ENCODE measurements around the gene FAHD1.

The FAHD1 gene

GRCh38 chr16:1826691-1827573, at the start of gene FAHD1, which contains the start of gene HAGH:
FAHD1 (plus strand) TSS chr16:1827206; CDS start chr16:1827239, 33 bp downstream.
HAGH (minus strand) TSS chr16:1826825; CDS start chr16:1826787, 38 bp downstream.
- DNase-seq: peak; percentile 78

DNA sequence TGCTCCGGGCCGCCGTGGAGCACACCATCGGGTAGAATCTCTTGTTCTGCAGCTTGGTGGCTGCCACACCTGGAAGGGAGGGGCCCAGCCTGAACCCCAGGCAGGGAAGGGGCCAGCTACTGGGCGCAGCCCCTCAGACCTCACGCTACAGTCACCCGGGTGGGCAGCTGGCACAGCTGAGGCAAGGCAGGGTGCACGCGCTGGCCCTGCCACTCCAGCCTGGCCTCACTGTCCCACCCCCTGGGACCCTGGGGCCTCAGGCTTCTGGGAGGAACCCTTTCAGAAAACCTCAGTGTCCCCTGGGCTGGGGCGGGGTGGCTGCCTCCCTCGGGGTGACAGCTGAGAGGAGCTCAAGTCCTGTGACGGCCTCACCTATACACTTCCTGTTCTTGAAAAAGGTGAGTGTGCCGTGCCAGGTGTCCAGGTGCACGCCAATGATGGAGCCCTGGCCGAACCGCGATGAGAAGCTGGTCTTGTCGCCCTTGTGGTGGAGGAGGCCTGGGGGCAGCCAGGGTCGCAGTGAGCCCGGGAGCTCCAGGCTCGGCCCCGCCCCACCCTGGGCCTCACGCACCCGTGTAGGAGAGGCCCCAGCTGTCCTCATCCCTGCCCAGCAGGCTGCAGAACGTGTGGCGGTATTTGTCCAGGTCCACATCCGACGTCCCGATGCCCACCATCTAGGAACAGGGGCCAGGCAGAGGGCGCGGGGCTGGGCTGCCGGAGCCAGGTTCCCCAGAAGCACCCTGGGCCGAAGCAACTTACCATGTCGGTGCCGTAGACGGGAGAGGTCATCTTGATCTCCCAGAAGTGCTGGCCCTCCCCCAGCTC, 49.4 kb upstream of the FAHD1 start:
- no peak for DNase-seq

DNA sequence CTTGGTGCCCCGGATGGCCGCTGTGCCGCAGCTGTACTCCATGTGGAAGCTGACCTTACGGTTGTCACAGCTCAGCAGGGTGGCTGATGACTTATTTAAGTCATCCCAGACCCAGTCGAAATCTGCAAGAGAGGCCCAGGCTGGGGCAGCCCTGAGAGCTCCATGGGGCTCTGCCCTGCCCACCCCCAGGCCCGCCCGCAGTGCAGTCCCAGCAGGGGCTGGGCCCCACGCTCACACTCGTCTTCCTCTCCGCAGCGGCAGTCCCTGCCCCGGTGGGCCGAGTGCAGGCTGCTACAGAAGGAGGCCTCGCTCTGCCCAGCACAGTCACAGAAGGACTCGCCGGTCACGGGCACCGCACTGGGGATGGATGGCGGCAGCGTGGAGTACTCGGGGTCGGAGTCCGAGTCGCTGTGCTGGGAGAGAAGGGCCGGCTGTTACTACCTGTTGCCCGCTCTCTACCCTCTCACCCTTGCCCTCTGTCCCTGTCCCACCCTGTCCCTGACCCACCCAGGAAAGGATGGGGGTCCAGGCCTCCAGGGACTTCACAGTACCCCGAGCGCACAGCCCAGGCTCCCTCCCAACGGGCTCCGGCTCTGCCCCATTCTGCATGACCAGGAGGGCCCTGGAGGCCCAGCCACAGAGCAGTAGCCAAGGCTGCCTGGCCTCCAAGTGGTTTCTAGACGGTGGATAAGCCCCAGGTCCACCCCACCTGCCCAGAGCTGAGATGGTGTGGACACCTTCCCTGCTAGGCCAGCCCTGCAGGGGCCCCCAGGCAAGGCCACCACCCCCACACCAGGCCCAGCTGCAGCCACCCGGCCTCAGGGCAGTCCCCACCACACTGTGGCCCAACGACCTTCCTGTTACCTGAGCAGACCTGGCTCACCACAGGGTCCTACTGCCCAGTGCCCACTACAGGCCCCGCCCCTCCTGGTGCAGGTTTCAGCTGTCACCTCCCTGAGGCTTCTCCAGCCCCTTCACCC, 48.5 kb upstream of the FAHD1 start:
- DNase-seq: no peak

DNA sequence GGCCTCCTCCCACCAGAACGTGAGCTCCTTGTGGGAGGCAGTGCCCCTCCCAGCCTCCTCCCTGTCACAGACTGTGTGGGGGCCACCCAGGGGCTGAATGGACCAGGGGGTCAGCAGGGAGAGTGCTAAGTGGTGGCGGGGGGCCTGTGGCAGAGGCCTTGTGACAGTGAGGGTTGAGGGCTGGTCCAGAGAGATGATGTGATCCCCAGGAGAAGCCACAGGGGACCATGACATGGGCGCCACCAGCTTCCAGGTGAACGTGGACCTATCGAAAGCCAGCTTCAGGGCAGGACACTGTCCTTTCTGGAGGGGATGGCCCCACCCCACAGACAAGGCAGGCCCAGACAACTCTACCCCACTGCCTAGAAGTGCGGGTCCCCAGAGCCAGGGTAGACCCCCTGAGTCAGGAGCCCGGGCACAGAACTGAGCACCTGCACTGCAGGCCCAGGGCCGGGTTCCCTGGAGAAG, 47.7 kb upstream of the FAHD1 start:
- DNase-seq: no peak

DNA sequence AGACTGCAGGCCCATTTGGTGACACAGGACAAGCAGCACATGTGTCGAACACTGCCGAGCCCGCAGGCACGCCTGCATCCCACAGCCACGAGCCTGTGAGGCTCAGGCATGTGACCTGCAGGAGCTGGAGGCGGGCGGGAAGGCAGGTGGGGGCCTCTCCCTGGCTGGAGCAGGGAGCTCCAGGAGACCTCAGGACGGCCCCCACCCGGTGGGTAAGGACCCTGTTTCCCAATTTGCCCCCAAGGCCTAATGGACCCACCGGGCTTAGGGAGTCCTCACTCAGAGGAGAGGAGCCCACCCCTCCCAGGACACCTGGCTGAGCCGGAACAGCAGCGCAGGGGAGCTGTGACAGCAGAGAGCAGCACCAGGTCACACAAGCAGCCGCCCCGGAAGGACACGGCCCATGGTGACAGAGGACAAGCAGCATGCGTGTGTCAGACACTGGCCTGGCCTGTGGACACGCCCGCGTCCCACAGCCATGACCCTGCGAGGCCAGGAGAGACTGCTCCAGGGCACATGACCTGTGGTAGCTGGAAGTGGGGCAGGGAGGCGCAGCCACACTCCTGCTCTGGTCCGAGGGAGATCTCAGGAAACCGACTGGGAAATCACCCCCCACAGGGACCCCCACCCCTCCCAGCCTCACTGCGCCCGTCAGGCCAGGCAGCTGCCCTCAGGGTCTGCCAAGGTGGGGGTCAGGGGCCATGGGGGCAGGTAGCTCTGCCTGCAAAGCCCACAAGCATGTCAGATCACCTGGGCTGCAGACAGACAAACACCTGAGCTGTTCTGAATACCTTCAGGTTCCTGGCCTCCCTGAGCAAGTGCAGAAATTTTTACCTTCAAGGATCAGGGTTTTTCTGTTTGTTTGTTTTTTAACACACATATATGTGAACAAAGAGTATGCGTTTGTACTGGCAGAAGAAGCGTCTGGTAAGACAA, 47.0 kb upstream of the FAHD1 start:
- DNase-seq: no peak

GRCh38 chr16:1780677-1781072, 46.3 kb upstream of the FAHD1 start:
- DNase-seq: no peak

DNA sequence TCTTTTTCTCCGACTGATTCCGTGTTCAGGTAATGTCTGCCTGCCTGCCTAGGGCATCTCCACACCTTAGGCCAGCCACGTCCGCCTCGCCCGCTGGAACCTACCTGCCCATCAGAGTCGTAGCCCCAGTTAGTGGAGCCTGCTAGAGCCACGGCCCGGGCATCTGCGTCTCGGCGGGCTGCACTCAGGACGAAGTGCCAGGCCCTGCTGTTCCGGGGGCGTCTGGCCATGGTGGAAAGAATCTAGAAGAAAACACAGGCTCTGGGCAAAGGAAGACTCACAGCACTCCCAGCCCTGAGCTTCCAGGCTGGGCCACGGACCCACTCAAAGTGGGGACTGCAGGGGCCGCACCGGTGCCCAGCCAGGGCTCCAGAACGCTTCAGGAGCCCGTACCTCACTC, 45.8 kb upstream of the FAHD1 start:
- DNase-seq: no peak

DNA sequence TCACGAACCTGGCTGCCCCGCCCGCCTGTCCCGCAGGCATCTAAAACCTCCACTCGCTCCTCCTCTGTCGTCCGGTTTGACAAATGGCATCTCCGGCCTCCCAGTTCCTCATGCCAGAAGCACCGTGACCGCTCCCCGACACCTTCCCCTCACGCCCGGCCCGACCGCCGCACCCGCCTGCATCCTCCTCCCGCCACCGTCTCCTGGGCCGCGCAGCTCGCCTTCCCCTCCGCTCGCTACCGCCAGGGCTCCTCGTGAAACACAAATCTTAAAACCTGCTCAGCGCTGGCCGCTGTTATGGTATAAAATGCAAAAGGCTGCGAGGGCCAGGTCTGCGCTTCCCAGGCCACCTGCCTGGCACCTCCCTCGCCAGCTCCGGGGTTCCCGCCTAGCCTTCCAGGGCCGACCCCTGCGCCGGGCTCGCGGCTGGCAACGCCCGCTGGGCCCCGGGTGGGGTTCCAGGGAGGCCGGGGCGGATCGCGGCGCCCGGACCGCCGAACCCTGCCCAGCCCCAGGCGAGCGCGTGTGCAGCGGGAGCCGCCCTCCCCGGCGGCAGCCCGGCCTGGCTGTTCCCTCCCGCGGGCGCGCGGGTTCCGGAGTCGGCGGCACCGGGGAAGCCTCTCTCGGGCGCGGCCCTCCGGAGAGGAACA, 45.1 kb upstream of the FAHD1 start:
- no peak for DNase-seq

DNA sequence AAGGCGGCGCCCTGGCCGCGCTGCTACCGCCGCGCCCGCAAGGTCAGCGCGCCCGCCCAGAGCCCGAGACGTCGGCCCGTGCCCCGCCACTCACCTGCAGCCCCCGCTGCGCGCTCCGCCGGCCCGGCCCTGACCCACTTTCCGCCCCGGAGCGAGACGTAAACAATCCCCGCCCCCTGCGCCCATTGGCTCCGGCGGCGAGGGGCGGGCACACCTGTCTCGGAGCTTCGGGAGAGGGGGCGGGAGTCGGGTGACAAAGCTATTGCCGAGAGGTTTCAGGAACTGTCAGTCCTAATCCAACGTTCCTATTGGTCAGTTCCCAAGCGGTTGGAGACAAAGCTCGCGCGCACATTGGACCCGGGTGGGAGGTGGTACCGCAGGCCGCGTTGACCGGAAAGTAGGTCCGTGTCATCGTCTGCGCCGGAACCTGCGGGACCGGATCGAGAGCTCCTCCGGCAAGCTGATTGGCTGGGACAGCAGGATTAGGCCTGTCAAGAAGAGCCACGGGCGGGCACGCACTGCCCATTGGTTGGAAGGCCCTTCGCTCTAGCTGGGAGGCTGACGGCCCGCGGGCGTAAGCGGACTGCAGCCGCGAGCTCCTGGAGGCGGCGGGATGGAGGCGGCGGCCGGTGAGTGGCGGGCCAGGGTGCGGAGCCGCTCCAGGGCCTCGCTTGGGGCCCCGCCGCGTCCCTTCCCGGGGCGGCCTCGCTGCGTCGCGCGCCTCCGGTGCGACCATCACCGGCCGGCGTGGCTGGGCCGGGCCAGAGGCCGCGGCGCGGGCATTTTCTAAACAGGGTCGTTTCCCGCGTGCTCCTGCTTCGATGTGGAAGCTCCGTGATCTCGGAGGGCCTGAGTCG, 44.4 kb upstream of the FAHD1 start, which contains the start of the genes NUBP2 and SPSB3:
NUBP2 (plus strand) TSS at position 553 of the 857 bp plus-strand sequence; CDS start at position 614, 61 bp downstream.
SPSB3 (minus strand) TSS at position 164 of the 857 bp plus-strand sequence. CDS start 1,088 bp downstream, outside the sequence.
- DNase-seq: peak; percentile 96

DNA sequence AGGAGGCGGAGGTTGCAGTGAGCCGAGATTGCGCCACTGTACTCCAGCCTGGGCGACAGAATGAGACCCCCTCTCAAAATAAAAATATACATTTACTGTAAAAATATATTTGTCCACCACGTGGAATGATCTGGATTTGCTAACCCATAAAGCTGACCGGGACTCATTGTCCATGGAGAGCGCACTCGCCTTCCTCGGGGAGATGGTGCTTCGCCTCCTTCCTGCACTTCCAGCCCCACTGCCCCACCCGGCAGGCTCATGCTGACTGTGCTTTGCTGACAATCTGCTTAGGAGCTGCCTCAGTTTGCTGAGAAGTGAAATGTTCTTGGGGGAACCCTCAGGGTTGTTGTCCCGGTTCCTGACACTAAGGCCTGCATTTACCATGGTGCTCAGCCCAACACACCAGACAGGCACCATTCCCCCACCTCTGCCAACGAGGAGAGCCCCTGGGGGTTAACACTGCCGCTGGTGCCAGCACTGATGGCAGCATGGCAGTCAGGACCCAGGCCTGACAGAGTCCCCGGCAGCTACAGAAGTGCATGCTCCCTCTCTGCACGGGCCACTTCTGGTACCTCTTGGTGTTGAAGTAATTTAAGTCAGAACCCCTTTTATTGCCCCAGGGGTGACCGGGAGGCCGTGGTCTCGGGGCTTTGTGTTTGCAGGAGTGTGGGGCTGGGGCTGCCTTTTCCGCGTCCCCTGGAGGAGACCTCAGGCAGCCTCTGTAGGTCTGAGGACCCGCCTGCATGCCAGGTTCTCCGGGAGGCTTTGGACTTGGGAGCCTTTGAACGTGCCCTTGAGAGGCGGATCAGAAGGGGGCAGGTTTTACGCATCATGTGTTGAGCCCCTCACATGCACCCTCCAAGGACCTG, 41.8 kb upstream of the FAHD1 start:
- DNase-seq: no peak

- DNase-seq: no peak
Measured at GRCh38 chr16:1785846-1786170, 41.2 kb upstream of the FAHD1 start.

GRCh38 chr16:1786242-1787055, 40.6 kb upstream of the FAHD1 start:
- no peak for DNase-seq

DNA sequence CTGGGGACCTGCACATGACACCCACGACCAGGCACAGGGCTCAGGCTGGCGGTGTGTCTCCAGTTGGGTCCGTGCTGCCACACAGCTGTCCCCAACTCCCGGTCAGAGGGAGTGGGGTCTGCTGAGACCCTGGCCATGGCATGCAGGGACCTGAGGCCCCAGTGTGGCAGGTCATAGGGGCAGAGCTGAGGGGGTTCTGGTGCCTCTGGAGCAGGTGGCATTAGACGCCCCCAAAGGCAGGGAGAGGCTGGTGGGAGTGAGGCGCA, 40.0 kb upstream of the FAHD1 start:
- DNase-seq: no peak

- DNase-seq: no peak
Measured at GRCh38 chr16:1787322-1788094, 39.5 kb upstream of the FAHD1 start.

- no peak for DNase-seq
Measured at GRCh38 chr16:1788095-1788707, 38.8 kb upstream of the FAHD1 start.

GRCh38 chr16:1788708-1789100, 38.3 kb upstream of the FAHD1 start:
- no peak for DNase-seq

- no peak for DNase-seq
Measured at GRCh38 chr16:1789643-1790045, 37.4 kb upstream of the FAHD1 start.

All from NCI-H2029 treated with DMSO at 0.1 percent for 48 hours (cell line).